NOMO-1 treated with dmso at 0.1 percent for 144 hours (cell line): ENCODE measurements around the gene RNF17.
A peak's percentile ranks its signal among the peaks of the same experiment; 100 is the strongest.
"Not testable (repeated sequence)": the region's sequence is repeated elsewhere in the genome, so short reads cannot be mapped to it uniquely, and the experiment has no call there.

Experiments
- DNase-seq: peaks from one replicate; lab custom pipeline; 2025; ENCODE audit not compliant: unreplicated experiment; lab: John Stamatoyannopoulos, UW

The RNF17 gene, protein sequence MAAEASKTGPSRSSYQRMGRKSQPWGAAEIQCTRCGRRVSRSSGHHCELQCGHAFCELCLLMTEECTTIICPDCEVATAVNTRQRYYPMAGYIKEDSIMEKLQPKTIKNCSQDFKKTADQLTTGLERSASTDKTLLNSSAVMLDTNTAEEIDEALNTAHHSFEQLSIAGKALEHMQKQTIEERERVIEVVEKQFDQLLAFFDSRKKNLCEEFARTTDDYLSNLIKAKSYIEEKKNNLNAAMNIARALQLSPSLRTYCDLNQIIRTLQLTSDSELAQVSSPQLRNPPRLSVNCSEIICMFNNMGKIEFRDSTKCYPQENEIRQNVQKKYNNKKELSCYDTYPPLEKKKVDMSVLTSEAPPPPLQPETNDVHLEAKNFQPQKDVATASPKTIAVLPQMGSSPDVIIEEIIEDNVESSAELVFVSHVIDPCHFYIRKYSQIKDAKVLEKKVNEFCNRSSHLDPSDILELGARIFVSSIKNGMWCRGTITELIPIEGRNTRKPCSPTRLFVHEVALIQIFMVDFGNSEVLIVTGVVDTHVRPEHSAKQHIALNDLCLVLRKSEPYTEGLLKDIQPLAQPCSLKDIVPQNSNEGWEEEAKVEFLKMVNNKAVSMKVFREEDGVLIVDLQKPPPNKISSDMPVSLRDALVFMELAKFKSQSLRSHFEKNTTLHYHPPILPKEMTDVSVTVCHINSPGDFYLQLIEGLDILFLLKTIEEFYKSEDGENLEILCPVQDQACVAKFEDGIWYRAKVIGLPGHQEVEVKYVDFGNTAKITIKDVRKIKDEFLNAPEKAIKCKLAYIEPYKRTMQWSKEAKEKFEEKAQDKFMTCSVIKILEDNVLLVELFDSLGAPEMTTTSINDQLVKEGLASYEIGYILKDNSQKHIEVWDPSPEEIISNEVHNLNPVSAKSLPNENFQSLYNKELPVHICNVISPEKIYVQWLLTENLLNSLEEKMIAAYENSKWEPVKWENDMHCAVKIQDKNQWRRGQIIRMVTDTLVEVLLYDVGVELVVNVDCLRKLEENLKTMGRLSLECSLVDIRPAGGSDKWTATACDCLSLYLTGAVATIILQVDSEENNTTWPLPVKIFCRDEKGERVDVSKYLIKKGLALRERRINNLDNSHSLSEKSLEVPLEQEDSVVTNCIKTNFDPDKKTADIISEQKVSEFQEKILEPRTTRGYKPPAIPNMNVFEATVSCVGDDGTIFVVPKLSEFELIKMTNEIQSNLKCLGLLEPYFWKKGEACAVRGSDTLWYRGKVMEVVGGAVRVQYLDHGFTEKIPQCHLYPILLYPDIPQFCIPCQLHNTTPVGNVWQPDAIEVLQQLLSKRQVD (N-terminal part only)

DNA sequence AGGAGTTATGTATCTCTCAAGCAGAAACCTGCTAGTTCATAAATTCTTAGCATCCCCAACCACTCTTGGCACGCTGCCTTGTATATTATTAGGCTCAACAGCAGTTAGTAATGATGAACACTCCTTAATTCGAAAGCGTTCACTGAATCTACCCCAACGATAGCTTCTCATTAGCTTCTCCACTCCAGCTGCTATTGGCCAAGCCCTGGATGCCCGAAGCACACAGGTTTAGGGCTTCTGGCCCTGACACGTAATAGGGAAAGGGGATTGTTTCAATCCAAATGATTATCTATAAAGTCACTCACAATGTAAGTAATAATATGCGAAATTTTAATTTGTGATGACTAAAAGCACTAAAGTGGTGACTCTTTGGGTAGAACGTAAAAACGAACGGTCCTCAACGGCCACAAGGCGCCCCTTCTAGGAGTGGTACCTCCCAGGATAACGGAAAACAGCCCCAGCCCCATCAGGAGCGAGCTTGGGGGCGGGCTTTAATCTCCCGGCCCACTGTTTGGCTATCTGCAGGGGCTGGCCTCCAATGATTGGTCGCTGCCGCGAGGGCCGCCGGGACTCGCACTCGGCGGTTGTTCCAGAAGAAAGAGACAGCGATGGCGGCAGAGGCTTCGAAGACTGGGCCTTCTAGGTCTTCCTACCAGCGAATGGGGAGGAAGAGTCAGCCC lies at the start of gene RNF17:
Gene RNF17, plus strand, starts transcription at position 574 of the 680 bp plus-strand sequence. Its CDS starts 35 bp downstream, at position 609.
- DNase-seq: no peak

DNA sequence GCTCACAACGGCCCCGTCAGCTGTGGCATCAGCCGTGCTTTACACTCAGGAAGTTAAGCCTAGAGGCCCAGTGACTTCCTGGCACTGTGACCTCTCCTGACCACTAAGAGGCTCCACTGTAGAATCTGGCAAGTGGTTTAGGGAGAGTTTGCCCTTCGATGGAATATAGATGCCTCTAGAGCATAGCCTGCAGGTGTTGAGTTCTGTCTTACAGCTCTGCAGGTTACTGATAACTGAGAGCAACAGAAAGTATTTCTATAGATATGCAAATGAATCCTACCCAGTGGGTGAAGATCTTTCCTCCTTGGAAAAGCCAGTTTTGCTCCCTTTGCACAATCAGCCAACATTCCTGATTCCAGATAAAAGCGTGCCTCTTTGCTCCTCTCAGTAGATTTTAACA lies 48.0 kb upstream of the RNF17 start:
- DNase-seq: no peak

DNA sequence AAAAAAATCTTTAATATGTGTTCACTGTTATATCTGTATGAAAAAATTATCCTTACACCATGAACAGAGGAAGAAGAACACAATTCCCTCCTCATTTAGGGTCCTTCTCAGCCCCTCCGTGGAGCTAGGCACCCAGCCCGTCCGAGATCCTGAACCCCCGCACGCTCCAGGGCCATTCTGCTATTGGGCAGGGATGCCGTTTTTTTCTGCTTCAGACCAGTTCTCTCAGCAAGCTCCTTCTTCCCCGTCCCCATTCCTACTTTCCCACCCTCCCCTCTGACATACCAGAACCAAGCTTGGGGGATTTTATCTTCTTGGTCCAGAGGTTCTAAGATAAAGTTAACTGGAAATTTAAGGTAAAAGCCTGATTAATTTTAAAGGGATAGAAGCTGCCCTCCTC lies 47.5 kb upstream of the RNF17 start:
- DNase-seq: no peak

DNA sequence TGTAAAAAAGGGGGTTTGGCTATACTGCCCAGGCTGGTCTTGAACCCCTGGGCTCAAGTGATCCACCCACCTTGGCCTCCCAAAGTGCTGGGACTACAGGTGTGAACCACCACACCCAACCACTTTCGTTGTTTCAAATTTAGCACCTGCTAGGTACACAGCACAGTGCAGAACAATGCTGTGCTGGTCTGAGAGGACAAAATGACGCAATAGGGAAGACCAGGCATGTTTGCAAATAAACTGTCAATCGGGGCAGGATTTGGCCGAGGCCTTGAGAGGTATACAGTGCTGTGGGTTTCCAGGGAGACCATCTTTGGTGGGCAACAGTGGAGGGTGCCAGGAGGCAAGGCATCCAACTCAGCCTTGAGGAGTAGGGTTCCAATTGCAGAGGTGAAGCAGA lies 46.8 kb upstream of the RNF17 start:
- DNase-seq: no peak

DNA sequence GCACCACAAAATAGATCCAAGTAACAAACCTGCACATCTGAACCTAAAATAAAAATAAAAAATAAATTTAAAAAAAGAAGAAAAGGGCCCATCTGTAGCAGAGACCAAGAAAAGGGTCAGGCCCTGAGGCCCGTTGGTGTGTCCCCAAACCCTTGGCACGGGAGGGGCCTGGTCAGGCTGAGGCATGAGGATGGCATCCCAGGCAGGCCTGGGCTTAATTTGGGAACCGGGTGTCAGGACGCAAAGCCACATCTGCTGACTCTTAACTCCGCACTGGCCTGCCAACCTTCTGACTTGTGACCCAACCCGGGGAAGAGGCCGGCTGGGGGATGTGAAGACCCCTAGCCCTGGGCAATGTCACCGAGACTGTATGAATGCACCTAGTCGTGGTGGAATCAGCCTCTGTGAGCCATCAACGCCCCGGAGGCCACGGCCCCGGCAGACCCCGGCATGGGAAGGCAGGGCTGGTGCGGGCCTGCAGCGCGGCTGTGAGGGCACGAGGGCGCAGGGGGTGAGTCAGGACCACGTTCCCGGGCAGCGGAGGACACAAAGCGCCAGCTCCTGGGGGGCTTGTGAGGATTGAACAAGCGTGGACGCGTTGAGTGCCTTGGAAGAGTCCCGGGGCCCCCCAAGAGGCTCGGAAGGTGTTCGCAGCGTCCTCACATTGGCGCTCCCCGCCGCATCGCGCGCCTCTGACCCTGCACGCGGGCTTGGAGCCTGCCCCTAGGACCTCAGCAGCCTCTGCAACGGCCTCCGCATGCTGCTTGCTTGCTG lies 45.6 kb upstream of the RNF17 start:
- no peak for DNase-seq

DNA sequence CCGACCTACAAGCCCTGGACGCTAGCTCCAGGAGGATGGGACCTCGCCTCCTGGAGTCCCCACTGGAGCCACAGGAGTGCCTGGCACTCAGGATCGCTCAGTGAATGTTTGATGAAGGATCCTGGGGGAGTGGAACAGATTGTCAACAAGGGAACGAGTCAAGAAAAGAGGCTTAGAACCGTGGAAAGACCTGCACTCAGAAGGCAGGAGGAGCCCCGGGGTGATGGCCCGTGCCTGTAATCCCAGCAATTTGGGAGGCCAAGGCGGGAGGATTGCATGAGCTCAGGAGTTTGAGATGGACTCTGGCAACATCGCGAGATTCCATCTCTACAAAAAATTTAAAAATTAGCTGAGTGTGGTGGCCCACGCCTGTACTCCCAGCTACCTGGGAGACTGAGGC lies 44.8 kb upstream of the RNF17 start:
- no peak for DNase-seq

DNA sequence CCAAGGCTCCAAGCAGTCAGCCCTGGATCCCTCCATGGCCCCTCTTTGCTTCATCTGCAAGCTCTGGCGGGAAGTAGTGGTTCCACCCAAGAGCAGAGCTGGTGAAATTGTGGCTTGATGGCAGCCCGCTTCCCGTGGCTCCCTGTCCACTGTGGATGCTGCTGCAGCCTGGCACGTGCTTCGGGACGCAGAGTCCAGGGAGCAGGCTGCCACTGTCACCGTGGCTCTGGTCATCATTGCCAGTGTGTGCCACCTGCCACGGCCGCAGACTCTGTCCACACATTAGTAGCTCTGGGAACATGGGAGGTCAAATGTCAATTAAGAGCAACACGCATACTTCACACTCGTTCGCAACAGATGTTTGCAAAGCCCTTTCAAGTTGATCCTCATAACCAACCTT lies 40.8 kb upstream of the RNF17 start:
- DNase-seq: no peak

DNA sequence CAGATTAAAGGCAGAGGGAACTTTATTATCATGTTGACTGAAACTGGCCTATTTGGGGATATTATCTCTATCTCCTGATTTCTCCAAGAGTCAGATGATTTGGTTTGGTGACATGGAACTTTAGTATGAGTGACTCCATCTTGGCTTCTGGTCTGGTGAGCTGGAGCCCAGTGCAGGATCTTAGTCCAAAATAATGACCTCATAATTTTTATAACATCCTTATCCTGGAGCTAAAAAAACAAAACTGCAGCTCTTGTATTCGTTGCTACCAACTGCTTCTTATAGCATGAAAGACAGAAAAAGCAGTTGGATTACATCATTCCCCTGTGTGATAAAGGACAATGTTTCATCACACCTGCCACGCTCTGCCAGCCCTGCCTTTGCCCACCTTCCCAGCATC lies 39.3 kb upstream of the RNF17 start:
- DNase-seq: no peak

DNA sequence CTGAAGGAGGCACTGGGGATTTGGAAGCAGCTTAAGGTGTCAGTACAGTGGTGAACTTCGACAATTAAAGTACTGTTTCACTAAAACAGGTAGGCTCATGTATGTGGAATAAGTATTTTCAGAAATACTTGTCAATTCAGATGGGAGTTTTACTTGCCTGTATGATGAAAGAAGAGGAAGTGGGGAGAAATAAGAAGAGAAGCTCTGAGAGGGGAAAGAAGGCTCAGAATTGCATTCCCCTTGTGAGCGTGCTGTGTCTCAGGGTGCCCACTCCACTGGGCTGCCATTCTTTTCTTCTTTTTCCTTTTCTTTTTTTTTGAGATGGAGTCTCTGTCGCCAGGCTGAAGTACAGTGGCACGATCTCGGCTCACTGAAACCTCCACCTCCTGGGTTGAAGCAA lies 38.6 kb upstream of the RNF17 start:
- DNase-seq: peak; percentile 27

DNA sequence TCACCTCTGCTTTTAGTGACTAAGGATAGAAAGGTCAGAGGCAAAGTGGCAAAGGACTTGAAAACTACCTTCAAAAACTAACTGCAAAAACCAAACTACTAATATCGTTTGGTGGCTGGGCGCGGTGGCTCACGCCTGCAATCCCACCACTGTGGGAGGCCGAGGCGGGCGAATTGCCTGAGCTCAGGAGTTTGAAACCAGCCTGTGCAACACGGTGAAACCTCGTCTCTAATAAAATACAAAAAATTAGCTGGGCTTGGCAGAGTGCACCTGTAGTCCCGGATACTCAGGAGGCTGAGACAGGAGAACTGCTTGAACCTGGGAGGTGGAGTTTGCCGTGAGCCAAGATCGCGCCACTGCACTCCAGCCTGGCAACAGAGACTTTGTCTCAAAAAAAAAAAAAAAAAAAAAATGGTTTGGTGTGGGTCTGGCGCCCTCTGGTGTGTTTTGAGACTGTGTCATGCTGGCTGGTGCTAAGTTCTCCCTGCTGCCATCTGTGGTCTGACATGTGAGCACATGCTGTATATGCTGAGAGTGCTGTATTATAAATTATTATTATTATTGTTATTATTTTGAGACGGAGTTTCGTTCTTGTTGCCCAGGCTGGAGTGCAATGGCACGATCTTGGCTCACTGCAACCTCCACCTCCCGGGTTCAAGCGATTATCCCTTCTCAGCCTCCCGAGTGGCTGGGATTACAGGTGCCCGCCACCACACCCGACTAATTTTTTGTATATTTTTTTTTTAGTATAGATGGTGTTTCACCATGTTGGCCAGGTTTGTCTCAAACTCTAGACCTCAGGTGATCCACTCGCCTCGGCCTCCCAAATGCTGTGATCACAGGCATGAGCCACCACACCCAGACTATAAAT lies 36.0 kb upstream of the RNF17 start:
- peak; percentile 50 for DNase-seq

DNA sequence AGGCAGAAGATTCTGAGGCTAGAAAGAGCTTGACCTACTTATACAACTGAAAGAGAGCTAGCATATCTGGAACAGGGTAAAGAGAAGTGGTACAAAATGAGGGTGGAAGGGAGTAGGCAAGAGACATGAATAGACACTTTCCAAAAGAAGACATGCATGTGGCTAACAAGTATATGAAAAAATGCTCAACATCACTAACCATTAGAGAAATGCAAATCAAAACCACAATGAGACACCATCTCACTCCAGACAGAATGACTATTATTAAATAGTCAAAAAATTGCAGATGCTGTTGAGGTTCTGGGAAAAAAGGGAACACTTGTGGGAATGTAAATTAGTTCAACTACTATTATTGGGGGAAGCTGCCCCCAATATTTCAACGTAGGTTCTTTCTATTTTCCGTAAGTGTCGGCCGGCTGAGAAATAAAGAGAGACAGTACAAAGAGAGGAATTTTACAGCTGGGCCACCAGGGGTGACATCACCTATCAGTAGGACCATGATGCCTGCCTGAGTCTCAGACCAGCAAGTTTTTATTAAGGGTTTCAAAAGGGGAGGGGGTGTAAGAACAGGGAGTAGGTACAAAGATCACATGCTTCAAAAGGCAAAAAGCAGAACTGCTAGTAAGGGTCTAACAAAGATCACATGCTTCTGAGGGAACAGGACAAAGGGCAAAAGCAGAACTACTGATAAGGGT lies 32.9 kb upstream of the RNF17 start:
- DNase-seq: not testable (repeated sequence)

DNA sequence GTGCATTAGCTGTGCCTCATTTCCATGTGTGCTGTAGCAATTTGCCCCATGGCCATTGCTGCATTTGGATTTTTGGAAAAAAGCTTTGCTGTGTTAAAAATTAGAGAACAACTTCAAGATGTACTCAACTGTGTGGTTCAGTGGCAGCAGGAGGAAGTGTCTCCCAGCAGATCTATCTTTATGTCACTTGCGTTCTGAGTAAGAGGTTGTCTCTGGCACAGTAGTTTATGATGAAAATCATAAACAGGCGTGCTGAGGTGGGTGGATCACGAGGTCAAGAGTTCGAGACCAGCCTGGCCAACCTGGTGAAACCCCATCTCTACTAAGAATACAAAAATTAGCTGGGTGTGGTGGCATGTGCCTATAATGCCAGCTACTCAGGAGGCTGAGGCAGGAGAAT lies 29.0 kb upstream of the RNF17 start:
- DNase-seq: no peak

DNA sequence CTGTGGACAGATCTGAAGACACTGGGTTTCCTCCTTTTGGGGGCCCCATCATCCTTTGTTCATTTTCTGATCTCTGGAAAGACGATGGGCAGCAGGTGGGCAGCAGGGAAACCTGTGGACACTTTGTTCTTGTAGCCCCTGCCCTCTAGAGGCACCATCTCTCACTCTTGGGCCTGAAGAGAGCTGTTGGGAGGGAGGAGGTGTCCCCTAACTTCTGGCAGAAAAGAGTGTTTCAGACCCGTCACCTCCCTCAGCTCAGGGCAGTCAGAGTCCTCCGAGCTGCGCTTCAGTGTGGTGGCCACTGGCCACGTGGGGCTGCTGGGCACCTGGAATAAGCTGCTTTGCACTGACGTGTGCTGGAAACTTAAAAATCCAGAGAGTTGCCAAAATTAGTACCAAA lies 26.9 kb upstream of the RNF17 start:
- DNase-seq: no peak

DNA sequence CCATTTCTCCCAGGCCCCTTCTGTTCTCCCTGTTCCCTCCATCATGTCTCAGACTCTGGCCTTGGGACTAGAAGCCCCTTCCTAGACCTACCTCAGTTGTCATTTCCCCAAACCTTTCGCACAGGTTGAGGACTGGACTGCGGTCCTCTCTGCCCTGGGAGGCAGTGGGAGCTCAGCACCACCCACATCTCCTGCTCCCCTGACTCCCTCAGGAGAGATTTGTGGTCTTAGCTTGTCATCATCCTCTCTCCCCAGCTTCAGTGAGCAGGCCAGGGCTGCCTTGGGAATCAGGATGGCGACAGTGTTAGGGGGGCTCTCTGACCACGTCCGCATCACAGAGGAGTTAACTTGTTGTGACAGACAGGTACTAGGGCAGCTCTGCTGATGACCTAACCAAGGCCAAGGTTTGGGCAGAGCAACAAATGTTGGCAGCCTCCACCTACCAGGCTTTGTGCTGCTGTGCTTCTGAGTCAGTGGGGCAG lies 25.6 kb upstream of the RNF17 start:
- no peak for DNase-seq

DNA sequence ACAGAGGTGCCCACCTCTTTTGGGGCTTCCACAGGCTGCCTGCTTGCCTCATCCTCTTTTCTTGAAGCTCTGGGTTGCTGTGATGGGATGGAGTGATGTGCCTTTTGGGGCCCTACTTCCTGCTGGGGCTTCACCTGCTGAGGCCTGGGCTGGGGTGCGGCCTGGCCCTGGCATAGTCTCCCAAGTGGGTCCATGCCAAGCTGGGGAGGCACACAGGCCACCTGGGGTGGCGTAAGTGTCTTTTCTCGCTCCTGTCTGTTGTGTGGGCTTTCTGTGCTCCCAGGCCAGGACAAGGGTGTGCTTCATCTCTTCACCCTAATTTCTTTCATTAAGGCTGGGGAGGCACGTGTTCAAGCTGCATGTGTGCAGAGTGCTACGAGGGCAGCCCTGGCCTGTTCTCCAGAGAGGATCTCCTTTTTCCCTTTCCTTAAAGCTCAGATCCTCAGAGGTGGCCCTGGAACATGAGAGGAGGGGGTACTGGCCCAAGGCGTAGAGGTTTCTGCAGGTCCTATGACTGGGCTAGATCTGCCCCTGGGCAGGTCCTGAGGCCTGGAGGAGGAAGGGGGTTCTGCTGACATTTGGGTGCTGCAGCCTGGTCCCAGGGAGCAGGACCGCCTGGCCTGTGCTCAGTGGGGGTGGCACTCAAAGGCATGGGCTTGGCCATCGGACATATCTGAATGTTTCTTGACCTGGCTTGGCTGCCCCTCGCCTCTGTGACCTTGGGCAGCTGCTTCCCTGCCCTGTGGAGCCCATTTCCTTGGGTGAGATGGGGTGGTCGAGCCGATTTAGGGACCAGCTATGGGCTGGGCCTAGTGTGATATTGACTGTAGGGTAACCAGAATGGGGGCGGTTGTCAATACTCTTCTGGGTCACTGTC lies 23.7 kb upstream of the RNF17 start:
- DNase-seq: no peak

DNA sequence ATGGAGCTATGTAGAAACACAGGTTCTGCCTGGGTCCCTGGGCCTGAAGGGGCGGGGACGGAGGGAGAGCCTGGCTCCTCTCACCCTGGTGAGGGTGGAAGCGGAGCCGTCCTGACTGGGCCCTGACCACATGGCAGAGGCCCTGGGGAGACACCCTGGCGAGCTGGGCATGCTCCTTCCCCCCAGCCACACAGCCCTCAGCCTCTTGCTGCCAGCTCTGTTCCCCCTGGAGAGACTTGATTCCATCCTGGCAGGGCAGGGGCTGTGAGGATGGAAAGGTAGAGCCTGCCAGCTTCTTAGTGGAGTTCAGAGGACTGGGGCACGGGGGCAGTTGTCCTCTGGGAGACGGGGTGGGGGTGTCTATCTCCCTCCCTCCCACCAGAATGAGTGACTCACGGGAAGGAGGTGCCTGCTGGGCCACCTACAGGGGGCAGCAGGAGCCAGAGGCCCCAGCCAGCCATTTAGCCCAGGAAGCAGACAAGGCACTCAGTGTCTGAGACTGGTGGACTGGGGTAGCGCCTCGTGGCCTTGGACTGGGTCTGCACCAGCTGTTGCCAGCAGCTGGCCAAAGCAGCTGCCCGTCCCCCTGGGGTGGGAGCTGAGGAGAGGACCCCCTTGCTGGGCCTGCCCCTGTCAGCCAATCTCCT lies 22.8 kb upstream of the RNF17 start:
- DNase-seq: no peak

DNA sequence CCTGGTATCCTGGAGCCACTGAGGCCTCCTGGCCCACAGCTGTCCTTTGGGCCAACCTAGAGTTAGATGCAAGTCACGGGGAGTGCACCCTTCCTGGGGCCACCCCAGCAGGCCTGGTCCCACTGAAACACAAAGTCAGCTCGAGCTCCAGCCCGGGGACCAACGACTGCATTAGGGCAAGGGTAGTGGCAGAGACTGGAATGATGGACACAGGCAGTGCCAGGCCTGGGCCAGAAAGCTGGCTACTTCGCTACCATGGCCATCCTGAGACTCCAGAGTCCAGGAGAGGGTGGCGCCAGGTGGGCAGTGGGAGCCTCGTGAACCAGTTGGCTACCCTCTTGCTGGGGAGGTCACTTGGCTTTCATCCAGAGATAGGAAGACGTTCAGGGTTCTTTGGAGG lies 22.2 kb upstream of the RNF17 start:
- DNase-seq: no peak
